Measurements from ENCODE around the gene RASSF8.

Gene RASSF8

GRCh38 chr12:25993901-25994651 is 35.6 kb downstream of the RASSF8 start:
- DNase-seq: no peak

- DNase-seq: no peak
Observed at GRCh38 chr12:25994901-25995625, 36.6 kb downstream of the RASSF8 start.

- no peak for DNase-seq
Observed at GRCh38 chr12:25995906-25996305, 37.4 kb downstream of the RASSF8 start.

GRCh38 chr12:25996677-25997076 is 38.2 kb downstream of the RASSF8 start:
- DNase-seq: no peak

- no peak for DNase-seq
Observed at GRCh38 chr12:25997201-25997963, 38.9 kb downstream of the RASSF8 start.

GRCh38 chr12:26000898-26001297 is 42.4 kb downstream of the RASSF8 start:
- DNase-seq: no peak

- DNase-seq: no peak
Observed at GRCh38 chr12:26001530-26001929, 43.0 kb downstream of the RASSF8 start.

GRCh38 chr12:26003065-26003464 is 44.6 kb downstream of the RASSF8 start:
- no peak for DNase-seq

GRCh38 chr12:26007566-26007965 is 49.1 kb downstream of the RASSF8 start:
- no peak for DNase-seq

GRCh38 chr12:26009593-26009992 is 51.1 kb downstream of the RASSF8 start:
- no peak for DNase-seq

GRCh38 chr12:26010293-26010821 is 51.9 kb downstream of the RASSF8 start:
- no peak for DNase-seq

GRCh38 chr12:26011099-26011498 is 52.6 kb downstream of the RASSF8 start:
- DNase-seq: no peak

GRCh38 chr12:26014085-26014484 is 55.6 kb downstream of the RASSF8 start:
- DNase-seq: no peak

- DNase-seq: no peak
Observed at GRCh38 chr12:26016516-26016915, 58.0 kb downstream of the RASSF8 start.

GRCh38 chr12:26017484-26018211 is 59.2 kb downstream of the RASSF8 start:
- no peak for DNase-seq

GRCh38 chr12:26018926-26019325 is 60.4 kb downstream of the RASSF8 start:
- DNase-seq: no peak

GRCh38 chr12:26021534-26021933 is 63.1 kb downstream of the RASSF8 start:
- no peak for DNase-seq

GRCh38 chr12:26022043-26022442 is 63.6 kb downstream of the RASSF8 start:
- no peak for DNase-seq

GRCh38 chr12:26026713-26027112 is 68.2 kb downstream of the RASSF8 start:
- no peak for DNase-seq

GRCh38 chr12:26027401-26027800 is 68.9 kb downstream of the RASSF8 start:
- no peak for DNase-seq

- DNase-seq: peak; percentile 21
Observed at GRCh38 chr12:26028953-26029735, 70.7 kb downstream of the RASSF8 start.

- no peak for DNase-seq
Observed at GRCh38 chr12:26029736-26030022, 71.2 kb downstream of the RASSF8 start.

Measured in NCI-H1417 treated with DMSO at 0.1 percent for 48 hours (cell line).